A673 (cell line): ENCODE results near the gene HAP1. TPM values are rescaled to one million over a fixed set of nuclear protein-coding genes. Genes with fewer than 3 reads are reported as not detected.

Experiments used
- BruUV-seq: library from RNA; stranded (reverse); fragments of 400-500 nt; replicated peaks from 2 replicates; lab custom pipeline; 2021; lab: Mats Ljungman, UMichigan
- CTCF ChIA-PET: fragments of 300-600 bp; sonication (Branson Sonifier 250); formaldehyde crosslinking; loops from one replicate; lab custom pipeline; 2022; ENCODE audit warnings: antibody characterized with exemption; lab: Charles Lee
- POLR2A ChIA-PET: fragments of 300-600 bp; sonication (Branson Sonifier 250); formaldehyde crosslinking; loops from one replicate; lab custom pipeline; 2022; ENCODE audit warnings: antibody characterized with exemption; ENCODE audit not compliant: low non-redundant PET; lab: Charles Lee
- DNase-seq: peaks from one replicate; pipeline ENCODE4 v3.0.0-alpha.2; 2015; ENCODE audit warnings: low spot score
- H3K27ac ChIP-seq: fragments of 200-600 bp; sonication (generic); 2 replicates; pipeline ENCODE4 v1.5.1; 2016; ENCODE audit warnings: mixed run types, low read depth, mild to moderate bottlenecking, mixed read lengths, antibody characterized with exemption, low read length; ENCODE audit not compliant: poor library complexity, severe bottlenecking
- H3K27me3 ChIP-seq: fragments of 200-600 bp; sonication (generic); replicated peaks from 2 replicates; pipeline ENCODE4 v1.6.1; 2017; ENCODE audit warnings: mixed run types, low read depth, mild to moderate bottlenecking, mixed read lengths, antibody characterized with exemption, low read length; ENCODE audit not compliant: insufficient read depth, poor library complexity
- H3K36me3 ChIP-seq: fragments of 200-600 bp; sonication (generic); 2 replicates; pipeline ENCODE4 v1.6.1; 2016; ENCODE audit warnings: mixed run types, mild to moderate bottlenecking, mixed read lengths, antibody characterized with exemption, low read length; ENCODE audit not compliant: insufficient read depth, poor library complexity, severe bottlenecking
- H3K4me1 ChIP-seq: fragments of 200-600 bp; sonication (generic); 2 replicates; pipeline ENCODE4 v1.6.1; 2017; ENCODE audit warnings: mixed run types, mild to moderate bottlenecking, mixed read lengths, antibody characterized with exemption, low read length; ENCODE audit not compliant: insufficient read depth, poor library complexity, severe bottlenecking
- H3K4me3 ChIP-seq: fragments of 200-600 bp; sonication (generic); 2 replicates; pipeline ENCODE4 v1.5.1; 2016; ENCODE audit warnings: low read depth, mixed run types, mild to moderate bottlenecking, mixed read lengths, low read length; ENCODE audit not compliant: poor library complexity, severe bottlenecking
- H3K9me3 ChIP-seq: fragments of 200-600 bp; sonication (generic); 2 replicates; pipeline ENCODE4 v1.6.1; 2016; ENCODE audit warnings: mixed run types, low read depth, mild to moderate bottlenecking, mixed read lengths, antibody characterized with exemption, low read length; ENCODE audit not compliant: poor library complexity, severe bottlenecking
- EZH2 ChIP-seq: fragments of 200-600 bp; sonication (generic); IDR thresholded peaks from 2 replicates; pipeline ENCODE4 v1.6.1; 2017; ENCODE audit warnings: borderline replicate concordance, low read depth, mild to moderate bottlenecking, mixed read lengths, antibody characterized with exemption, low read length; ENCODE audit not compliant: poor library complexity, severe bottlenecking
- intact Hi-C: fragments of 100-400 bp; cut with micrococcal nuclease; formaldehyde crosslinking; loops from one replicate; pipeline ENCODE4 v1.10.0; 2022; ENCODE audit not compliant: unreplicated experiment
- total RNA-seq: library from RNA; stranded (reverse); gene quantifications from 2 replicates; pipeline ENCODE4 v1.2.3, GENCODE V29; 2021
- TF ChIP-seq, protein P1 (sequence below): fragments of 300-800, 200-600 bp; sonication (generic); conservative IDR thresholded peaks from 2 replicates; pipeline ENCODE4 v1.5.1; 2017; ENCODE audit warnings: low read depth, mild to moderate bottlenecking, antibody characterized with exemption, low read length, moderate library complexity, mixed read lengths

HAP1 gene
- total RNA-seq, 1 experiment from 2014 or later: 1.4 TPM

DNA sequence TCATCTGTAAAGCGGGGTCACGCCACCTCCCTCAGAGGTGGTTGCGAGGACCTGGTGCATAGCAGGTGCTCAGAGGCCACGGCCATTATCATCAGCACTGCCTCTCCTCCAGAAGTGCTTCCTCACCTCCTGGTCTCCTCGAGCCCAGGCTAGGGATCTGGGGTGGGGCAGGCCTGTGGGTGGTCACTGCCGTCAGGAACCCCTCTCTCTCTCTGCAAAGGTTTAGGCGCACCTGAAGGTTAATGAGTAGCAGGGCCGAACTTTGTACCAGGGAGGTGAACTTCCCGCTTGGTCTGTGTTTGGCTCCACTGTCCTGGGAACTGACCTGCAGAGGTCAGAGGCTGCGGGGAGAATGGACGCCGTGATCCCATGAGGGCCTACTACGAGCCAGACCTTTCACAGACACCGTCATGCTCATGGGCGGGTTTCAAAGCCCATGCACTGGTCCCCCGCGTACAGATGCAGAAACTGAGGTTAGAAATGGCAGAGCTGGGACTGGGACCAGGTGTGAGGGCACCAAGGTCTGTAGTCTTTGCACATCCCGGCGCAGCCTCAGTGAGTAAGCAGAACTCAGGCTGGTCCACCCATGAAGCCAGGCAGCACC is 38.2 kb upstream of the HAP1 start:
- no peaks in the 10 kb centered on the region for H3K9me3 ChIP-seq
- DNase-seq: no peak
- no peak overlapping the region for H3K27ac ChIP-seq
- no TSS peak for BruUV-seq
- H3K36me3 ChIP-seq: no peaks in the 10 kb centered on the region
- no peaks in the 10 kb centered on the region for H3K4me1 ChIP-seq
- H3K27me3 ChIP-seq: no peaks in the 10 kb centered on the region
- CTCF ChIA-PET: no interaction called here
- POLR2A ChIA-PET: no interaction called here
- intact Hi-C loops: no loop called here
- TF ChIP-seq EZH2: no peak
- TF ChIP-seq, protein P1, sequence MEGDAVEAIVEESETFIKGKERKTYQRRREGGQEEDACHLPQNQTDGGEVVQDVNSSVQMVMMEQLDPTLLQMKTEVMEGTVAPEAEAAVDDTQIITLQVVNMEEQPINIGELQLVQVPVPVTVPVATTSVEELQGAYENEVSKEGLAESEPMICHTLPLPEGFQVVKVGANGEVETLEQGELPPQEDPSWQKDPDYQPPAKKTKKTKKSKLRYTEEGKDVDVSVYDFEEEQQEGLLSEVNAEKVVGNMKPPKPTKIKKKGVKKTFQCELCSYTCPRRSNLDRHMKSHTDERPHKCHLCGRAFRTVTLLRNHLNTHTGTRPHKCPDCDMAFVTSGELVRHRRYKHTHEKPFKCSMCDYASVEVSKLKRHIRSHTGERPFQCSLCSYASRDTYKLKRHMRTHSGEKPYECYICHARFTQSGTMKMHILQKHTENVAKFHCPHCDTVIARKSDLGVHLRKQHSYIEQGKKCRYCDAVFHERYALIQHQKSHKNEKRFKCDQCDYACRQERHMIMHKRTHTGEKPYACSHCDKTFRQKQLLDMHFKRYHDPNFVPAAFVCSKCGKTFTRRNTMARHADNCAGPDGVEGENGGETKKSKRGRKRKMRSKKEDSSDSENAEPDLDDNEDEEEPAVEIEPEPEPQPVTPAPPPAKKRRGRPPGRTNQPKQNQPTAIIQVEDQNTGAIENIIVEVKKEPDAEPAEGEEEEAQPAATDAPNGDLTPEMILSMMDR: no peak
- H3K4me3 ChIP-seq: no peak overlapping the region

DNA sequence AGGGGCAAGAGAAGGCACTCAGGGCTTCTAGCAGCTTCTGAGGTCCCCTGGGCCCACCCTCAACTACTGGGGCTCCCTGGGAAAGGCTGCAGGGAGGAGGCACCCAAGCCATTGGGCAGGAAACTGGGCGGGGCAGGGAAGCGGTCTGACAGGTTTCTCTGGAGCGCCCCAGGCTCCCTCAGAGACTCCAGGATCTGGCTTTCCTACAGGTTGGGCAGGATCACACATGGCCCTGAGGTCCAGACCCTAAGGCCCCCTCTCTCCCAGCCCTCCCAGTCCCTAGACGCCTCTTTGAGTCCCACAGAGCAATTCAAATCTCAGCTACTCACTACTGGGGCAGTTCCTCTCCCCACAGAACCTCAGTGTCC is 37.8 kb upstream of the HAP1 start:
- POLR2A ChIA-PET: no interaction called here
- intact Hi-C loops: no loop called here
- no peaks in the 10 kb centered on the region for H3K4me1 ChIP-seq
- no peak overlapping the region for H3K4me3 ChIP-seq
- TF ChIP-seq EZH2: no peak
- TF ChIP-seq, protein P1: no peak
- H3K9me3 ChIP-seq: no peaks in the 10 kb centered on the region
- DNase-seq: no peak
- H3K36me3 ChIP-seq: no peaks in the 10 kb centered on the region
- no peak overlapping the region for H3K27ac ChIP-seq
- CTCF ChIA-PET: no interaction called here
- no peaks in the 10 kb centered on the region for H3K27me3 ChIP-seq
- no TSS peak for BruUV-seq

DNA sequence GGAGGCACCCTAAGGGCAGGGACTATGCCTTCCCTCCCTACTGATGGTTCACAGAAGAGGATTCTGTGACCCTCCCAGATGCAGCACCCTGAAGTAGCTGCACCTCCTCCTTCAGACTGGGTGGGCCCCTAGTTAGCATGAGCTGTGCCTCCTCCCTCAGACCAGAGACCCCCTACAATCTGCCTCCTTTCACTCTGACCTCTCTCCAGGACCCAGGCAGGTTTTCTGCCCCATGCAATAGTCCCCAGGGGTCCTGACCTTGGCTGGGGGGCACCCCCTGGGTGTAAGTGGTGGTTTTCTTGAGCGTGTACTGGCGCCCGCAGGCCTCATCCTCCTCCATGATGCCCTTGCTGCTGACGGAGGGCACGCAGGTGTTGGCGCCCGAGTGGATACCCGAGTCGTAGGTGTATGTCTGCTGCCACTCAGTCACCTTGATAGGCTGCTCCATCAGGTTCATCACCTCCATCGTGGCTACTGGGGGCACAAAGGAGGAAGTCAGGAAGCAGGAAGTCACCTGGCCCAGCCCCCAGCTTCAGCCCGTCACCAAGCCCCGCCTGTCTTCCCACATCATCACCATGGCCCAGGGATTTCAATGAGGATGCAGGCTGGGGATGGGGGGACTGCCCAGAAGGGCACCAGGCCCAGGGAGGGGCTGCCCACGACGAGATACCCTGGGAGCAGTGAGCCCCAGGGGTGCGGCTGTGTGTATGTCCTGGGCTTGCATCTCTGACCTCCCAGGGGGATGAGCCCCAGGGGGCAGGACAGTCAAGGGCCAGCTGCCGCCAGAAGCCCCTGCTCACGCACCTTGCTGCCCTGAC is 37.2 kb upstream of the HAP1 start:
- CTCF ChIA-PET: no interaction called here
- no TSS peak for BruUV-seq
- H3K27me3 ChIP-seq: no peaks in the 10 kb centered on the region
- H3K4me3 ChIP-seq: no peak overlapping the region
- no peak for DNase-seq
- TF ChIP-seq EZH2: no peak
- TF ChIP-seq, protein P1: no peak
- intact Hi-C loops: no loop called here
- POLR2A ChIA-PET: no interaction called here
- no peak overlapping the region for H3K27ac ChIP-seq
- no peaks in the 10 kb centered on the region for H3K9me3 ChIP-seq
- no peaks in the 10 kb centered on the region for H3K36me3 ChIP-seq
- no peaks in the 10 kb centered on the region for H3K4me1 ChIP-seq
